NCI-H345 treated with DMSO at 0.1 percent for 48 hours (cell line): Measurements from ENCODE around the gene FAM171A1.
"Not testable (repeated sequence)": the region's sequence is repeated elsewhere in the genome, so short reads cannot be mapped to it uniquely, and the experiment has no call there.

ENCODE experiments used
- DNase-seq: peaks from one replicate; lab custom pipeline; 2025; ENCODE audit not compliant: unreplicated experiment; lab: John Stamatoyannopoulos, UW

Gene FAM171A1

DNA sequence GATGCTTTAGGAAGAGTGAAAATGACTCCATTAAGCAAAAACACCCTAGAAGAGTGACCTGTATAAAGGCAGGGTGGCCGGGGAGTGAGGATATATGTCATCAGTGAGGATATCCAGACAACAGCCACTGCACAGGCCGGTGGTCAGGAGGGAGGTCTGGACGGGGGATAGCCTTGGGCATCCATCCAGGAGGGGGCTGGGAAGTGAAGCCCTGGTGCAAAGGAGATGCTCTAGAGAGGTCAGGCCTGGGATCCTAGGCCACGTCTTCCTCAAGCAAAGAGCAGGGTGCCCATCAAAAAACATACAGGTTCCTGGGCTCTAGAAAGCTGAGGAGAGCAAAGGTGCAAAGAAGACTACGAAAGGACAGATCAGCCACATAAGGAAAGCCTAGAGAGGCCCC is 25.6 kb downstream of the FAM171A1 start:
- no peak for DNase-seq

DNA sequence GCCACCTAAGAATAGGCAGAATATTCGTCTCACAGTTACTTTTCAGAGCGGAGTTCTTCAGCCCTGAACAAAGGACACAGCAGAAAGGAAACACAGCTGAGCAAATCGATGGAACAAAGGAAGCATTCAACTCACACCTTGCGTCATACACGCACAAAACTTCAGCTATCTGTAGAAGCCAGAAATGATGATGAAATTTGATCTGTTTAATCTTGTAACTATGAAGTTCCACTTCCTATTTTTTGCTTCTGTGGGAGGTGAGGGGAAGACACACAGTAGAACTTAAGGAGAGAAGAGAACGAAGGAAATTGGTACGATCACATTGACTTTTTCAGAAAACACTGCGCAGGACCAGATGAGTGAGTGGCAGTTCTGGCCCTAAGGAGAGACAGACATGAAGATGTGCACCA is 26.2 kb downstream of the FAM171A1 start:
- DNase-seq: peak; percentile 66

- no peak for DNase-seq
Observed at GRCh38 chr10:15344256-15344875, 26.7 kb downstream of the FAM171A1 start.

GRCh38 chr10:15342970-15343369 is 28.1 kb downstream of the FAM171A1 start:
- no peak for DNase-seq

- no peak for DNase-seq
Observed at GRCh38 chr10:15341502-15342128, 29.5 kb downstream of the FAM171A1 start.

DNA sequence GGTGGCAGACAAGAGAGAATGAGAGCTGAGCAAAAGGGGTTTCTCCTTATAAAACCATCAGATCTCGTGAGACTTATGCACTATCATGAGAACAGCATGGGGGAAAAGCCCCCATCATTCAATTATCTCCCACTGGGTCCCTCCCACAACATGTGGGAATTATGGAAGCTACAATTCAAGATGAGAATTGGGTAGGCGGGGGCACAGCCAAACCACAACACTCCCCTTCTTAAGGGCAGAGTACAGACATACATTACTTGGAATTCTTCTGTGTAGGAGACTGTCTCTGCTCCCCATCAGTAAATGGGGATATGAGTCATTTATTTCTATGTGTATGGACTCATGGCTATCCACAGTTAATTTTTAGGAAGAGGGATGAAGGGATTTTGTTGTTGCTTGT is 31.2 kb downstream of the FAM171A1 start:
- DNase-seq: no peak

GRCh38 chr10:15337441-15337923 is 33.6 kb downstream of the FAM171A1 start:
- DNase-seq: not testable (repeated sequence)

DNA sequence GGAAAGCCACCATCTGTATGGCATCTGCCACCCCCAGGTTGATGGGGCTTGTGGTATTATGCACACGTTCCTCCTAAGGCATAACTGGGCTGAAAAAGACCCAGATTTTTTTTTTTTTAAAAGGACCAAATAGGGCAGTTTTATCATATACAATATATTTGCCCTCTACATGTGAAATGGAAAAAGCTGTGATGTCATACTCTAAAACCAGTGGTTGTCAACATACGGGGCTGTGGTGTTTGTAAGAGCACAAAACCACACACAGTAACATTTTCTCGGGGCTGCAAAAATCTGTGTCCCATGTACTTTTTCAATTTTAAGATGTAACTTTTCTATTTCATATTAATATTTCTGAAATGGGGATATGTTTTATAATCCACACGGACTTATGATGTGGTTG is 34.9 kb downstream of the FAM171A1 start:
- DNase-seq: no peak

DNA sequence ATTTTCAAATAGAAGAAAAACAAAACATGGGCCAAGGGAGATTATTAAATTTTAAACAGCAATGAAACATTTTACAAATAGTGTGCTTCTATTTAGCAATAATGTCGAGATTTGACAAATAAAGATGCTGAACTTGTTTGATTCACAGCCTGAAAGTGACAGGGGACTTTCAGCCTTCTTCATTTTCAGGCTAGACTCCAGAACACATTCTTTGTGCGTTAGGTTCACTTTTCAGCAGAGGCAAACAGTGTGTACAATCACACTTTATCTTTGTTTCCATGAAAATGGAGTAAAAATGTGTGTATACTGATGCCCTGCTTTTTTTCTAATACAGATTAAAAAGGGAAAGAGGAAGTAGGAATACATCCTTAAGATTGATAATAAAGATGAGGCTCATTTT is 35.6 kb downstream of the FAM171A1 start:
- DNase-seq: no peak

DNA sequence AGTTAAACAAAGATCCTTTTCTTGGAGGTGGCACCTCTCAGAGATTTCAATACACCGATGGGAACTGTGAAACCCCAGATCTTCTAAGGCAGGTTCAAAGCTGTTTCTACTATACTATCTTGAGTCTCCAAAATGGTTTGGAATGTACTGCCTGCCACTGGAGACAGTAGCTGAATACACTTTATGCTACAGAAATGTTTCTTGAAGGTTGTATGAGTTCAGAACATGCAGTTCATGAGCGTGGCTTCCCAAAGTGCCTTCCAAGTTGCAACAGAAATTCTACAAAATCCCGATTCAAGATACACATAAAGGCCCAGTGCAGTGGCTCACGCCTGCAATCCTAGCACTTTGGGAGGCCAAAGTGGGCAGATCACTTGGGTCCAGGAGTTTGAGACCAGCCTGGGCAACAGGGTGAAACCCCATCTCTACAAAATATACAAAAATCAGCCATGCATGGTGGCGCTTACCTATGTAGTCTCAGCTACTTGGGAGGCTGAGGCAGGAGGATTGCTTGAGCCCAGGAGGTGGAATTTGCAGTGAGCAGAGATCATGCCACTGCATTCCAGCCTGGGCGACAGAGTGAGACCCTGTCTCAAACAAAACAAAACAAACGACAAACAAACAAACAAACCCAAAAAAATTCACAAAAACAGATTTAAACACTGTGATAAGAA is 36.3 kb downstream of the FAM171A1 start:
- no peak for DNase-seq

GRCh38 chr10:15333909-15334649 is 37.0 kb downstream of the FAM171A1 start:
- DNase-seq: no peak

GRCh38 chr10:15333181-15333580 is 37.9 kb downstream of the FAM171A1 start:
- DNase-seq: not testable (repeated sequence)

- DNase-seq: no peak
Observed at GRCh38 chr10:15331461-15331860, 39.6 kb downstream of the FAM171A1 start.

DNA sequence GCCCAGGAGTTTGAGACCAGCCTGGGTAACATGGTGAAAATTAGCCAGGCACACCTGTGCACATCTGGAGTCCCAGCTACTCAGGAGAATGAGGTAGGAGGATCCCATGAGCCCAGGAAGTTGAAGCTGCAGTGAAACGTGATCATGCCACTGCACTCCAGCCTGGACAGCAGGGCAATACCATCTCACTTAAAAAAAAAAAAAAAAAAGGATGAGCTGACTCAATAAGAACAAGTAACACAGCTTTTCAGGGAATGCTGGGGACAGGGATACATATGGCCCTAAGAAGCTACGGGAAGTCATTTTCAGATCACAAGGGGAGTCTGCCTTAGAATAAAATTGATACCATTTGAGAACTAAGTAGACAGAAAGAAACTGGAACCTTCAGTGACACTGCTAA is 41.7 kb downstream of the FAM171A1 start:
- no peak for DNase-seq

- no peak for DNase-seq
Observed at GRCh38 chr10:15325944-15326284, 45.2 kb downstream of the FAM171A1 start.

GRCh38 chr10:15325243-15325943 is 45.7 kb downstream of the FAM171A1 start:
- DNase-seq: no peak

- no peak for DNase-seq
Observed at GRCh38 chr10:15324611-15325010, 46.5 kb downstream of the FAM171A1 start.

- DNase-seq: no peak
Observed at GRCh38 chr10:15324113-15324512, 47.0 kb downstream of the FAM171A1 start.

GRCh38 chr10:15322356-15322755 is 48.7 kb downstream of the FAM171A1 start:
- no peak for DNase-seq

DNA sequence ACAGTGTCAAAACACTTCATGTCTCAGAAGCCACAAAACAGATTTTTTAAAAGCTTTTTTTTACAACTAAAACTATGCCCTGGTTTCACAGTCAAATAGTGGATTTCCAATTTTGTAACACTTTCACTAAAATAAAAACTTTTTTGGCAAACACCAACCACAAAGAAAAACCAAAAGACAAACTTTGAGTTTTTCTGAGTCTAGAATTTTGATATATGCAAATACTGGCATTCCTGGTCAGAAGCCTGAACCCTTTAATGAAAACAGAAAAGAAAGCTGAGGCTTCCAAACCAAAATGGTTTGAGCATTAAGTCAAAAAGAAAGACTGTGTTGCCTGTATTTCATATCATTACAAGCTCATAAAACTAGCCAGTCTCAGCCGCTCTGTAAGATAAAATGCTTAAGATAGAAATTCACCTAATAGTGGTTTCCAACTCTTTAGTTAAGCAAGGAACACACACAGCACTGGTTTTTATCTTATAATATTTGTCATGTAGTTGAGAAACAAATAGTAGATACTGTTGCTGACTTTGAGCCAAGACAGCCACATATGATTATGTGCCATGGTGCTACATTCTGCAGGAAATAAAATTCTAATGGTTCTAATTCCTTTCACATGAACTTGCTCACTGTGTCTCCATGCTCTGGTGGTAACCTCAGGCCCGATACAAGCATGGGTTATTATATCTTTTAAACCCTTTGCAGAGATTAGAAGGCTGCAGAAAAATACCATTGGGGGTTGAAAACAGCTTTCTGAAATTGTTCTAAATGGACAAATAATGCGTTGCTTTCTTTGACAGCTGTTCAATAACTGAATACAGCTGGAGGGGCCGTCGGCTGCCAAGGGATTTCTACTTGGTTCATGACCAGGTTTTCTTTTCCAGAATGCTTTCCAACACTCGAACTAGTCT is 49.4 kb downstream of the FAM171A1 start:
- DNase-seq: no peak
